Kidney epithelial cell (primary cell): ENCODE measurements around the gene TAS2R42. TPM values are rescaled to one million over a fixed set of nuclear protein-coding genes. Genes with fewer than 3 reads are reported as not detected.

Experiments
- DNase-seq: peaks from one replicate; pipeline ENCODE4 v3.0.0-alpha.2; 2010; ENCODE audit warnings: low read depth
- H3K27me3 ChIP-seq: 2 replicates; pipeline ENCODE4 v1.6.0; 2011; ENCODE audit warnings: low read length; ENCODE audit not compliant: control insufficient read depth, insufficient read depth
- H3K36me3 ChIP-seq: 2 replicates; pipeline ENCODE4 v1.5.1; 2011; ENCODE audit warnings: low read length; ENCODE audit not compliant: control insufficient read depth, insufficient read depth
- H3K4me3 ChIP-seq: 2 replicates; pipeline ENCODE4 v1.5.1; 2011; ENCODE audit warnings: low read depth, mild to moderate bottlenecking, control low read depth, low read length
- total RNA-seq: library from RNA; depleted of rRNA; stranded (reverse); fragments of >200 nt; gene quantifications from 2 replicates; pipeline ENCODE4 v1.2.3, GENCODE V29; 2015
- TF ChIP-seq, protein P1 (sequence below): IDR thresholded peaks from 2 replicates; pipeline ENCODE4 v1.5.1; 2011; ENCODE audit warnings: mild to moderate bottlenecking, moderate library complexity, low read length, control low read depth, inconsistent platforms; ENCODE audit not compliant: insufficient read depth, poor library complexity, severe bottlenecking

Gene TAS2R42
- total RNA-seq, 1 donor from 2014 or later, result not detected

DNA sequence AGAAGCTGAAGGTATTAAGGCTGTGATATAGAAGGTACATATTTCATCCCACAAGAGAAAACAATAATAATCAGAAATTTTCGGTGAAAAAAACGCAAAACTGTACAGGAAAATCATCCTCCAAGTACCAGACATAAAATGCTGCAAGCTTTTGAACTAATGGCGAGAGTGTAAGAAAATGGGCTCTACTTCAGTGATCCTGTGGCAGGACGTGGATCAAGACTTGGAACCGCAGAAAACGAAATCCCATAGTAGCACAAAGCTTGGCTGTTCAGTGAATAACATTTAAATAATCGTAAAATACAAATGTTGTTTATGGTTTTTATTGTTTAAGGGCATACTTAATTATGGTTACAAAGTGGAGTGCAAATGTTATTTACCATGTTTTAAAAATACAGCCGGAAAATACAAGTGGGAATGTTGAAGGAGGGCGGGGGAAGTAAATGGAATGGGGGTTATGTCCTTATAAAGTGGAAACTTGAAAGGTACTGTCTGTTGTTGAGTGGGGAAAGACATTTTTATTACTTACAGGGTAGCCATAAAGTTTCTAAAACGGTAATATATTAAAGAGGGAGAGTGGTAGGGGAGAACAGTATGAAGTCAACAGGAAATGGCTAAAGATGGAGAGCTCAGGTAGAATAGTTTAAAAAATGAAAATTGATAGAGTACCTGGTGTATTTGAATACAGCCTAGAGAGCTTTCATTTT is 14.6 kb downstream of the TAS2R42 start:
- TF ChIP-seq, protein P1, sequence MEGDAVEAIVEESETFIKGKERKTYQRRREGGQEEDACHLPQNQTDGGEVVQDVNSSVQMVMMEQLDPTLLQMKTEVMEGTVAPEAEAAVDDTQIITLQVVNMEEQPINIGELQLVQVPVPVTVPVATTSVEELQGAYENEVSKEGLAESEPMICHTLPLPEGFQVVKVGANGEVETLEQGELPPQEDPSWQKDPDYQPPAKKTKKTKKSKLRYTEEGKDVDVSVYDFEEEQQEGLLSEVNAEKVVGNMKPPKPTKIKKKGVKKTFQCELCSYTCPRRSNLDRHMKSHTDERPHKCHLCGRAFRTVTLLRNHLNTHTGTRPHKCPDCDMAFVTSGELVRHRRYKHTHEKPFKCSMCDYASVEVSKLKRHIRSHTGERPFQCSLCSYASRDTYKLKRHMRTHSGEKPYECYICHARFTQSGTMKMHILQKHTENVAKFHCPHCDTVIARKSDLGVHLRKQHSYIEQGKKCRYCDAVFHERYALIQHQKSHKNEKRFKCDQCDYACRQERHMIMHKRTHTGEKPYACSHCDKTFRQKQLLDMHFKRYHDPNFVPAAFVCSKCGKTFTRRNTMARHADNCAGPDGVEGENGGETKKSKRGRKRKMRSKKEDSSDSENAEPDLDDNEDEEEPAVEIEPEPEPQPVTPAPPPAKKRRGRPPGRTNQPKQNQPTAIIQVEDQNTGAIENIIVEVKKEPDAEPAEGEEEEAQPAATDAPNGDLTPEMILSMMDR, result no peak
- Histone ChIP-seq H3K27me3 (no peaks in the 10 kb centered on the region), H3K4me3 (peak overlapping the region; percentile 84), H3K36me3 (no peaks in the 10 kb centered on the region)
- no peak for DNase-seq

DNA sequence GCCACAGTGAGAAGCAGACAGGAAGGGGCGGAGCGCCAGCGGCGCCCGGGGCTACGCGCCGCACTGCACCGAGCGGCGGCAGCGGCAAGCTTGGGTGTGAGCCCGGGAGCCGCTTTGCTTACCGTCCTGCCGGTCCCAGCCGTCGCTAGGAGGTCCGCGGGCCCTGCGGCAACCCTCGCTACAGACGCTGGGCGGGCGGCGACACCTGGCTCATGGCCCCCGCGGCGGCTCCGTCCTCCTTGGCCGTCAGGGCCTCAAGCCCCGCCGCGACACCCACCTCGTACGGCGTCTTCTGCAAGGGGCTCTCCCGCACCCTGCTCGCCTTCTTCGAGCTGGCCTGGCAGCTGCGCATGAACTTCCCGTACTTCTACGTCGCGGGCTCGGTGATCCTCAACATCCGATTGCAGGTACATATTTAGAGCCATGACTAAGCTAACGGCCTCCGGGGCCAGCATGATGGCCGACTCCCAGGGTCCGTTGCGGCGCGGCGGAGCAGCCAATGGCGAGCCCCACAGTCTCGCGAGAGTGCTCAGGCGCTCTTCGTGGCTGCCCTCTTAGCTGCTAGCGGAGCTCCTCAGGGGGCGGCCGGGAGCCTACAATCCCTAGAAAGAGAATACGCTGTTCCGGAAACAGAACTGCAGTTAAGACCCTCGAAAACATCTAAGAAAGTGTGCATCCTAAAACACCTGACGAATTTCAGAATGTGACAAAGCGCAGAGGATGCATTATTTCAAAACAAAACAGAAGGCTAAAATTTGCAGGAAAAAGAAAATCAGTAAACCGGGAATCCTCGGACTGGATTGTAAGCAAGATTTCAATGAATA is 15.4 kb downstream of the TAS2R42 start, which contains the start of gene SMIM10L1:
Gene SMIM10L1, plus strand, starts transcription at position 50 of the 824 bp plus-strand sequence. Its CDS starts 163 bp downstream, at position 213.
- H3K27me3 ChIP-seq, result no peaks in the 10 kb centered on the region
- peak within 1 kb of the TSS; percentile 84 for H3K4me3 ChIP-seq
- DNase-seq, result peak; percentile 74
- H3K36me3 ChIP-seq, result no peaks in the 10 kb centered on the region
- TF ChIP-seq, protein P1, result no peak

DNA sequence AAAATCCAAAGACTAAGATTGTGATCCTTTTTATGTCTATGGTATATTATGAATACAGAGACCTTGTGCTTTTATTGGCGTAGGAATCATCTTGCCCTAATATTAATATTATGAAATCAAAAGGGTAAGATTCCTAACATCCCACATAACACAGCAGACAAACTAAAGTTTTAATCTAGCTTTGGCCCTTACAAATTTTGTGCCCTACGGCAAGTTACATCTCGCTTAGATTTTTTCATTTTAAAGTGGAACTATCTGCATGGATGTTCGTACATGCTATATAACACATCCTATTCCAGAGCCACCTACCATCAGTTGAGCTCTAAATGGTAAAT is 16.0 kb downstream of the TAS2R42 start:
- no peak for DNase-seq
- TF ChIP-seq, protein P1, result no peak
- peak overlapping the region; percentile 84 for H3K4me3 ChIP-seq
- no peaks in the 10 kb centered on the region for H3K36me3 ChIP-seq
- H3K27me3 ChIP-seq, result no peaks in the 10 kb centered on the region

DNA sequence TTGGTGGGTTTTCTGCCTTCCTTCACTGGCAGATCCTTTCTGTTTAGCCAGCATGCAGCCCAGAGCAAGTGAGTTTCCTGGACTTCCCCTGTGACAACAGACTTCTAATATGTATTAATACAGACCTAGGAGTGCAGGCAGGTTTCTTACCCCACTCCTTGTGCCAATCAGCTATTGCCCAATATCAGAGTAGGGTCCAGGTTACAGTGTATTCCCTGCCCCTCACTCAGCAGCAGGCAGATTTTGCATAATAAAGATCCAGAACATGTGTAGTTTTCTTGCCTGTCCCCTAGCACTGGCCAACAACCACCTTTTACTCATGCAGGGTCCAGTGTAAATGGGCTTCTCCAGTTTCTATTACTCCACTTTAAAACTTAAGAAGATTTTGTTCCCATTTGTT is 20.4 kb downstream of the TAS2R42 start:
- TF ChIP-seq, protein P1, result no peak
- DNase-seq, result no peak
- no peaks in the 10 kb centered on the region for H3K27me3 ChIP-seq
- H3K36me3 ChIP-seq, result no peaks in the 10 kb centered on the region
- H3K4me3 ChIP-seq, result no peak overlapping the region

DNA sequence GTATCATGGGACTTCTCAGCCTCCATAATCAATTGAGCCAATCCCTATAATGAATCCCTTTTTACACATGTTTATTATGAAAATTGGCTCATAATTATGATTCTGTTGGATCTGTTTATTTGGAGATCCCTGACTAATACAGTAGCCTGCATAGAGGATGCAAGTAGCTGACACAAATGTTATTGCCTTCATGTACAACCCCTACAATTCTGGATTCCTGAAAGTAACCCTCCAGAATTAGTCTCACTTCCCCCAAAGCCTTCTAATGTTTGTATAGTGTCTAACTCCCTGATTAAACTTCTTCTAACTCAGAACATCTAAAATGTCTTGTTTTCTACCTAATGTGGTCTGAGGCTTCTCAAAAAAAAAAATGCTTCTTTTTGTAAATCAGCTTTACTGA is 22.4 kb downstream of the TAS2R42 start:
- Histone ChIP-seq H3K36me3 (no peaks in the 10 kb centered on the region), H3K27me3 (no peaks in the 10 kb centered on the region), H3K4me3 (no peak overlapping the region)
- TF ChIP-seq, protein P1, result no peak
- no peak for DNase-seq
